Activated CD8-positive, alpha-beta memory T cell treated with anti-CD3 and anti-CD28 coated beads for 36 hours (primary cell): Measurements from ENCODE around the gene LTA. TPM values are rescaled to one million over a fixed set of nuclear protein-coding genes. Genes with fewer than 3 reads are reported as not detected.

Experiments
- CTCF ChIA-PET: fragments of 350-600 bp; sonication (Branson Sonifier 250); formaldehyde crosslinking; loops from one replicate; lab custom pipeline; 2021; ENCODE audit warnings: antibody characterized with exemption; lab: Charles Lee
- POLR2A ChIA-PET: fragments of 350-600 bp; sonication (Branson Sonifier 250); formaldehyde crosslinking; loops from one replicate; lab custom pipeline; 2021; ENCODE audit warnings: antibody characterized with exemption; lab: Charles Lee
- total RNA-seq, 2 experiments: library from RNA; stranded (reverse); gene quantifications; one replicate each; pipeline ENCODE4 v1.2.3, GENCODE V29; 2021

LTA gene
- total RNA-seq, 2 experiments from 2014 or later: 702 to 706 TPM

DNA sequence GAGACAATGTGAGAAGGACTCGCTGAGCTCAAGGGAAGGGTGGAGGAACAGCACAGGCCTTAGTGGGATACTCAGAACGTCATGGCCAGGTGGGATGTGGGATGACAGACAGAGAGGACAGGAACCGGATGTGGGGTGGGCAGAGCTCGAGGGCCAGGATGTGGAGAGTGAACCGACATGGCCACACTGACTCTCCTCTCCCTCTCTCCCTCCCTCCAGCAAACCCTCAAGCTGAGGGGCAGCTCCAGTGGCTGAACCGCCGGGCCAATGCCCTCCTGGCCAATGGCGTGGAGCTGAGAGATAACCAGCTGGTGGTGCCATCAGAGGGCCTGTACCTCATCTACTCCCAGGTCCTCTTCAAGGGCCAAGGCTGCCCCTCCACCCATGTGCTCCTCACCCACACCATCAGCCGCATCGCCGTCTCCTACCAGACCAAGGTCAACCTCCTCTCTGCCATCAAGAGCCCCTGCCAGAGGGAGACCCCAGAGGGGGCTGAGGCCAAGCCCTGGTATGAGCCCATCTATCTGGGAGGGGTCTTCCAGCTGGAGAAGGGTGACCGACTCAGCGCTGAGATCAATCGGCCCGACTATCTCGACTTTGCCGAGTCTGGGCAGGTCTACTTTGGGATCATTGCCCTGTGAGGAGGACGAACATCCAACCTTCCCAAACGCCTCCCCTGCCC is 4.9 kb downstream of the LTA start:
- POLR2A ChIA-PET: interaction anchor here (0.6 to 4.9 kb wide), 9 partner anchors 8 to 45 kb away, joined by 3 to 66 read pairs (median 5); partner anchors contain the start of genes NCR3 and NFKBIL1
- CTCF ChIA-PET: interaction anchor here (0.7 to 12.2 kb wide), 7 partner anchors 9 to 28 kb away, joined by 3 to 300 read pairs (median 9); partner anchors contain the start of genes ATP6V1G2, LST1, NCR3 and NFKBIL1

DNA sequence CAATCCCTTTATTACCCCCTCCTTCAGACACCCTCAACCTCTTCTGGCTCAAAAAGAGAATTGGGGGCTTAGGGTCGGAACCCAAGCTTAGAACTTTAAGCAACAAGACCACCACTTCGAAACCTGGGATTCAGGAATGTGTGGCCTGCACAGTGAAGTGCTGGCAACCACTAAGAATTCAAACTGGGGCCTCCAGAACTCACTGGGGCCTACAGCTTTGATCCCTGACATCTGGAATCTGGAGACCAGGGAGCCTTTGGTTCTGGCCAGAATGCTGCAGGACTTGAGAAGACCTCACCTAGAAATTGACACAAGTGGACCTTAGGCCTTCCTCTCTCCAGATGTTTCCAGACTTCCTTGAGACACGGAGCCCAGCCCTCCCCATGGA is 5.5 kb downstream of the LTA start:
- CTCF ChIA-PET: interaction anchor here (0.6 to 12.2 kb wide), 6 partner anchors 9 to 254 kb away, joined by 3 to 300 read pairs (median 11); partner anchors contain the start of genes ATP6V1G2, LST1, NCR3 and NFKBIL1
- POLR2A ChIA-PET: interaction anchor here (0.6 to 4.9 kb wide), 7 partner anchors 10 to 261 kb away, joined by 3 to 66 read pairs (median 7); partner anchors contain the start of genes NCR3 and NFKBIL1

DNA sequence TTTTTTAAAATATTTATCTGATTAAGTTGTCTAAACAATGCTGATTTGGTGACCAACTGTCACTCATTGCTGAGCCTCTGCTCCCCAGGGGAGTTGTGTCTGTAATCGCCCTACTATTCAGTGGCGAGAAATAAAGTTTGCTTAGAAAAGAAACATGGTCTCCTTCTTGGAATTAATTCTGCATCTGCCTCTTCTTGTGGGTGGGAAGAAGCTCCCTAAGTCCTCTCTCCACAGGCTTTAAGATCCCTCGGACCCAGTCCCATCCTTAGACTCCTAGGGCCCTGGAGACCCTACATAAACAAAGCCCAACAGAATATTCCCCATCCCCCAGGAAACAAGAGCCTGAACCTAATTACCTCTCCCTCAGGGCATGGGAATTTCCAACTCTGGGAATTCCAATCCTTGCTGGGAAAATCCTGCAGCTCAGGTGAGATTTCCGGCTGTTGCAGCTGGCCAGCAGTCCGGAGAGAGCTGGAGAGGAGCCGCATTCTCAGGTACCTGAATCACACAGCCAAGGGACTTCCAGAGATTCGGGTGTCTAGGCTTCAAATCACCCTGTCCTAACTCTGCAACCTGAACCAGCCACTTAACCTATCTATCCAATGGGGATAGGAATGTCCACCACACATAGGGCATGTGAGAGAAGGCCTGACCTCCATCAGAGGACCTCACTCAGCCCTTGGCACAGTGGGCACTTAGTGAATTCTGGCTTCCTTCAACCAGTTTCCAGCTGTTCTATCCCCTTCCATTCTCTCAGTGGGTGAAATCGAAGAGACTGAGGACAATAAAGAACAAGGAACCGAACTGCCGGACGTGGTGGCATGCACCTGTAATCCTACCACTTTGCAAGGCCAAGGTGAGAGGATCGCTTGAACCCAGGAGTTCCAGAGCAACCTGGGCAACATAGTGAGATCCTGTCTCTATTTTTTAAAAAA is 6.4 kb downstream of the LTA start:
- POLR2A ChIA-PET: interaction anchor here (0.6 to 4.9 kb wide), 6 partner anchors 15 to 260 kb away, joined by 3 to 66 read pairs (median 4); partner anchors contain the start of gene NCR3
- CTCF ChIA-PET: interaction anchor here (0.6 to 12.2 kb wide), 10 partner anchors 8 to 253 kb away, joined by 3 to 300 read pairs (median 18); partner anchors contain the start of genes ATP6V1G2, LST1, LTA and NCR3

DNA sequence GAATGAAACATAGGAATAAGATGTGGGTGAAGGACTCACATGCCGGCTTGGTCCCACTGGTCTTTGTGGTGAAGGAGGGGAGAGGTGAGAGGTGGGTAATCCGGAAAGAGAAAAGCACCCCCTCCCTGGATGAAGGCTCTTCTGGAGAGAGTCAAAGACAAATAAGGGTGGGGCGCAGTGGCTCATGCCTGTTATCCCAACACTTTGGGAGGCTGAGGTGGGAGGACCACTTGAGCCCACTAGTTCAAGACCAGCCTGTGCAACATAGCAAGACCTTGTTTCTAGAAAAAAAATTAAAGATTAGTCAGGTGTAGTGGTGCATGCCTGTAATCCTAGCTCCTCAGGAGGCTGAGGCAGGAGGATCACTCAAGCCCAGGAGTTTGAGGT is 7.0 kb downstream of the LTA start:
- ChIA-PET POLR2A (interaction anchor here (1.3 to 2.2 kb wide), 3 partner anchors 8 to 20 kb away, joined by 4 to 6 read pairs (median 5); partner anchors contain the start of gene NCR3), CTCF (interaction anchor here (1.7 to 12.2 kb wide), 6 partner anchors 9 to 37 kb away, joined by 4 to 300 read pairs (median 37); partner anchors contain the start of genes ATP6V1G2, LTA, NCR3 and NFKBIL1)

DNA sequence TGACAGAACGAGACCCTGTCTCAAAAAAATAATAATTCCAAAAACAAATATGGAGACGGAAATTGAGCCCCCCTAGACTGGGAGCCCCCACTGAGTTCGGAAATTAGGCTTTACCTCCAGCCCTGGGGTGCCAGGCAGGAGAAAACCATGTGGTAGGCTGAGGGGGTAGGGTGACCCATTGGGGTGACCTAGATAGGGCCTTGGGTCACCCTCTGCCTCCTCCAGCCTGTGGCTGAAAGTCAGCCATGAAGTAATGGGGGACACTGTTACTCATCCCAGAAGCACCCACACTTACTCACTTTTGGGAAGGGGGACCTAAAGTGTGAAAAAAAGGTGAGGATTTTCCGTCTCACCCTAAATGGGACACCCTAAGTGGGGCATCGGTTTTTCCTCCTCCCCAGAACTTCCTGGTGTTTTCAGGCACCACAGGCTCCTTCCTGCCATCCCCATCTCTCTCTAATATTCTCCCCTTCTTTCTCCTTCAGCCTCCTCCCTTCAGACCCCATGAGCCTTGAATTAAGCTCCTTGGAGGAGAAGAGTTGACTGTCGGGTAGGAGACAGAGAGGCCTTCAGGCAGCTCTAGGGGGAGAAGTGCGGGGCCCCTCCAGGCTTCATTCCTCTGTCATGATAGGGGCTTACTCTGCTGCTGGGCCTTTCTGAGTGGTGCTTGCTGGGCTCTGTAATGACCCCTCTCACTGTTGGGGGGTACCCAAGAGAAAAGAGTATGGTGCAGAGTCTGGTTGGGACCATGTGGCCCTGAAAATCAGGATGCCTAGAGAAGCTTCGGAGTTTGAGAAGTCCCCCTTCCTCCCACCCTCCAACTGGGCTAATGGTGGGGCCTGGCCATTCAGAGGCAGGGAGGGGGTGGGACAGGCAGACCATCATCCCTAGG is 7.7 kb downstream of the LTA start:
- POLR2A ChIA-PET: interaction anchor here (0.9 to 2.2 kb wide), 6 partner anchors 9 to 38 kb away, joined by 3 to 9 read pairs (median 5); partner anchors contain the start of genes DDX39B and NCR3
- CTCF ChIA-PET: interaction anchor here (0.6 to 12.2 kb wide), 11 partner anchors 10 to 240 kb away, joined by 3 to 300 read pairs (median 7); partner anchors contain the start of genes ATP6V1G2, LTA, NCR3 and NFKBIL1

DNA sequence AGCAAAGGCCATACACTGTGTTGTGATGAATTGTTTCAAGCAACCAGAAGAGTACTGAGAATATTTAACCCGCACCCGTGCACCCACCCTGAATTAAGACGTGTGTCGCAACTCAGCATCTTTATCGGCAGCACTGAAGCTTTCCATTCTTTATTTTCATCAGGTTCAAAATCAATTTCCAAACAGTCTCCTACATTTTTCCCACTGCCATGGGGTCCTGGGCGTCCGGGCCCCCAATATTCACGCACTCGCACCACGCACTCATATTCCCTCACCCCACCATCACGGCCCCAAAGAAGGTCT is 8.3 kb downstream of the LTA start:
- ChIA-PET CTCF (interaction anchor here (0.6 to 12.2 kb wide), 11 partner anchors 10 to 240 kb away, joined by 3 to 300 read pairs (median 7); partner anchors contain the start of genes ATP6V1G2, LTA, NCR3 and NFKBIL1), POLR2A (interaction anchor here (0.9 to 2.2 kb wide), 5 partner anchors 10 to 39 kb away, joined by 3 to 9 read pairs (median 5); partner anchors contain the start of genes DDX39B and NCR3)

DNA sequence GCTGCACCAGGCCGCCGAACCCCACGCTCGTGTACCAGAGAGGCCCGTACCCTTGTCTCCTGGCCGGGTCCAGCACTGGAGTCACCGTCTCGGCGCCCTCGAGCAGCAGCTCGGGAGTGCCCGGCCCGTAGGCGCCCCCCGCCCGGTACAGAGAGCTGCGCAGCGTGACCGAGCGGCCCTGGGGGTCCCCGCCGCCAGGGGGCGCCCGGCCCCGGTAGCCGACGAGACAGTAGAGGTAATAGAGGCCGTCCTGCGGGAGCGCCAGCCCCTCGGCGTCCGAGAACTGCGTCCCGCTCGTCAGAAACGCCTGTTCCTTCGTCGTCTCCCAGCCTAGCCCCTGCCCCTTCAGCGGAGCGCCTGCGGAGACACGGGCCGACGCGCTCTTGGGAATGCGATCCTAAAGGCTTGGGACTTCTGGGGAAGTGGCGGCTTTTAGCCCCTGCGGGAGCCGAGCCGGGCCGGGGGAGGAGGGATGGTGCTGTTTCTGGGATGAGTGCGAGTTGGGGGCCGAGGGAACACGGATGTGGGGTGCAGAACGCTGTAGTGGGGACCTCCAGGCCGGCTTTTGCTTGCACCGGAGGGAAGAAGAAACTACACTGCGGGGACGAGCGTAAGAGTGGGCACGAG is 8.8 kb downstream of the LTA start:
- ChIA-PET CTCF (interaction anchor here (0.5 to 12.2 kb wide), 10 partner anchors 11 to 142 kb away, joined by 3 to 300 read pairs (median 8); partner anchors contain the start of genes ATP6V1G2, LTA, MPIG6B and NCR3), POLR2A (interaction anchor here (0.6 to 2.2 kb wide), 5 partner anchors 10 to 39 kb away, joined by 3 to 9 read pairs (median 5); partner anchors contain the start of genes DDX39B and NCR3)

DNA sequence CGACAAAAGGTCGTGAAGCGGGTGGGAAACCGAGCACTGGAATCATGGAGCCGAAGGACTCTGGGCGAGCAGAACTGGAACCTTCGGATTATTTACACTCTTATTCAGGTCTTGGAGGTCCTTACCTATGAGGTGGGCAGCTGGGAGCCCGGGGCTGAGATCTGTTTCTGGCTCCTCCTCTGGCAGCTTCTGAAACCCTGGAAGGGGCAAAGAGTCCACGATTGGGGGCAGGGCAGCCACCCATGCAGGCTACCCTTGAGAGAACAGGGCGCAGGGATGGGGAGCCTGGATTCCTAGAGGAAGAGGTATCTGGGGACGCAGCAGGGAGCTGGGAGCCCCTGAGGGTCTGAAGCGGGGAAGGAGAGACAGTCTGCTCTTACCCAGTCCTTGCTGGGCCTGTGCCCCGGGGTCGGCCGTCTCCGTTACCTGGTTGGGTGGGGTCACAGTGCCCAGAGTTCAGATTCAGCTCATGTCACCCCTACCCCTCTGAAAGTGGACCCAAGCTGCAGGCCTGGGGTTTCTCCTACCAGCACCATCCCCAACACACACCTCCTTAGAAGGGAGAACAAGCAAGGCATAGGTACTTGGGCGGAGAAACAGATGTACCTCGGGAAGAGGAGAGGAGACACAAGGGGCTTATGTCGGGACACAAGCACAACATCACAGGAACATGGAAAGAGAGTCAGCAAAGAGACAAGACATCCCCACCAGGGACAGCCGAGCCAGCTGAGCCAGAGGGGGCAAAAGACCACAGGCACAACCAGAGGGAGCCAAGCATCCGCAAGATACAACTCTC is 9.5 kb downstream of the LTA start:
- CTCF ChIA-PET: interaction anchor here (1.2 to 12.2 kb wide), 7 partner anchors 12 to 34 kb away, joined by 3 to 300 read pairs (median 22); partner anchors contain the start of genes ATP6V1G2, LTA, NCR3 and NFKBIL1
- POLR2A ChIA-PET: interaction anchor here (0.6 to 2.2 kb wide), 7 partner anchors 11 to 40 kb away, joined by 3 to 9 read pairs (median 6); partner anchors contain the start of genes DDX39B, NCR3 and NFKBIL1

DNA sequence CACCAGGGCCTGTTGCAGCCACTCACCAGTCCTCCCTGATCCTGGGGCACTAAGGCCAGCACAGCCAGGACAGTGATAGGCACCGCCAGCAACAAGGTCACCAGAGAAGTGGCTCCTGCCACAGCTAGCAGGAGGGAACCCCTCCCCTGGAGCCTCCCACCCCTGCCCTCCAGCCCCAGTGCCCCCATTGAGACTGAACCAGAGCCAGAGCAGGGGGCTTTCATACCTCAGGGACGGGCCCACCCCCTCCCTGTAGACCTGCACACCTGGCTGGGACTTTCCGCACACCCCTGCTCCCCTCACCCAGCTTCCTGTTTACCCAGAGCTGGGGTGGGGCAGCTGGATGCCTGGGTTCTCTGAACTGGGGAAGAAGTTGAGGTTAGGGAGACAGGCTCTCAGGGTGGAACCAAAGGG is 10.1 kb downstream of the LTA start, which contains the start of gene LTB:
TSS of gene LTB (minus strand) at position 195 of the 414 bp plus-strand sequence. CDS start at position 188, 7 bp downstream.
- CTCF ChIA-PET: interaction anchor here (1.2 to 12.2 kb wide), 7 partner anchors 8 to 41 kb away, joined by 3 to 300 read pairs (median 7); partner anchors contain the start of genes ATP6V1G2, DDX39B, LTA and NCR3

DNA sequence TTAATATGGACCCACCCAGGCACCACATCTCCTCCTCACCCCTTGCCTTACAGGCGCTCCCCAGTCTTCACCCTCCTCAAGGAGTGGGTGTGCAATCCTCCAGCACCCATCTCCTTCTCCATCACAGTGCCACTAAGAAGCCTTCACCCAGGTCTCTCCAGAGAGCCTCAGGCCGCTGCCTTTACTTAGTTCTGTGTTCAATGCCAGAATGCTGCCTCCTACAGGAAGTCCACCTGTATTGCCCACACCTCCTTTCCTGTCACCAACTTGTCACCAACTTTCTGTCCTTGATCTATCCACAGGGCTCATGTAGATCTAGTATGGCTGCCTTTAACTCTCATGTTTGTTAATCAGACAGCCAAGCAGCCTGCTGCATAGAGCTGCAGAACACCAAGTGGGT is 13.4 kb downstream of the LTA start:
- ChIA-PET POLR2A (interaction anchor here (1.0 to 3.2 kb wide), 3 partner anchors 9 to 26 kb away, joined by 3 to 18 read pairs (median 3); partner anchors contain the start of gene TNF), CTCF (interaction anchor here (1.0 to 12.2 kb wide), 7 partner anchors 8 to 771 kb away, joined by 3 to 300 read pairs (median 9); partner anchors contain the start of genes ATP6V1G2, DDX39B, NCR3 and NFKBIL1)

More for the DNA sequence above, 10.1 kb downstream of the LTA start, which contains the start of gene LTB:
- POLR2A ChIA-PET: interaction anchor here (0.6 to 2.1 kb wide), 5 partner anchors 11 to 41 kb away, joined by 3 to 9 read pairs (median 5); partner anchors contain the start of genes DDX39B, NCR3 and NFKBIL1

DNA sequence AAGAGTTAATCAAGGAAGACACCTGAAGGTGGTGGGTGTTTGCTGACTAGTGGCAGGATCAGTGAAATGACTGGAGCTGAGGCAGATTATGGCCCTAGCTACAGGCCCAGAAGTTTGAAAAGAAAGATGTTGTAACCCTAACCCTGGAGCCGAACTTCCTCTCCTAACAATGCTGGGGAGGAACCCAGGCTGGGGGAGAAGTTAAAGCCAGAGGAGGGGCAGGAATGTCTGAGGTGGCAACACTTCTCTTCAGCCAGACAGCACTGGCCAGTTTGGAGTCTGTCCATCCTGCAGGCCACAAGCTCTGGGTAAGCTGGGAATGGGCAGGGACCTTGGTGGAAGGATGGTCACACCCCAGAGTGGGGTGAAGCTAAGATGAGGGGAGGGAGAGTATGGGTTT is 13.9 kb downstream of the LTA start, which contains the start of gene LST1:
TSS of gene LST1 (plus strand) at position 270 of the 400 bp plus-strand sequence. CDS start 1,023 bp downstream, outside the sequence.
- CTCF ChIA-PET: interaction anchor here (0.9 to 12.2 kb wide), 8 partner anchors 8 to 771 kb away, joined by 3 to 300 read pairs (median 9); partner anchors contain the start of genes ATP6V1G2, DDX39B, NCR3 and NFKBIL1
- POLR2A ChIA-PET: interaction anchor here (1.1 to 3.2 kb wide), 2 partner anchors 11 to 27 kb away, joined by 3 to 18 read pairs; partner anchors contain the start of gene TNF

DNA sequence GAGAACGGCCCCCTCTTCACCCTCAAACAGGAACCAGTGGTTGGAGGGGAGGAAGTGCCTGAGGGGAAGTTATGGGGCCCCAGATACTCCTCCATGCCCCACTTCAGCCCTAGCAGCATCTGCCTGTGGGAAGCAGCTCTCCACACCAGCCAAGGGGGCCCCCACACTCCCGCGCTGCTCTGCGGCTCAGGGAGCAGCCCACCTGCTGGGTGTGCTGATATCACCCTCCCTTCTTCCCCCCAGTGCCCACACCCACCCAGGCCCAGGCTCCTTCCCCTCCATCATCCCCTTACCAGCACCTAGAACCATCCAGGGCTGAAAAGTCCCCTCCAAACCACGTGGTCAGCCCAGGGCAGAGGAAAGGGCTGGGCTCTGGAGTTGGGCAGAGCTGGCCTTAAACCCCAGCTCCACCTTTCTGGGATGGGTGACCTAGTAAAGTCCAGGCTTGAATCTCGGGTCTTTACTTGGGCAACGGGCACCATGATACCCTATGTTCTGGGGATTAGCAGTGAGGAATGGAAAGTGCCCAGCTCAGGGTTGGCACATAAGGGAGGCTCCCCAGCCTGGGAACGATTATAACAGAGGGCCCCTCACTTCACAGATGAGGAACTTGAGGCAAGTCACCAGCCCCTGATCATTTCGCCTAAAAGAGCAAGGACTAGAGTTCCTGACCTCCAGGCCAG is 14.7 kb downstream of the LTA start:
- CTCF ChIA-PET: interaction anchor here (0.7 to 12.2 kb wide), 8 partner anchors 7 to 183 kb away, joined by 3 to 300 read pairs (median 8); partner anchors contain the start of genes ATP6V1G2, NCR3, NFKBIL1 and TNF
- POLR2A ChIA-PET: interaction anchor here (1.1 to 3.2 kb wide), 2 partner anchors 12 to 28 kb away, joined by 3 to 18 read pairs; partner anchors contain the start of gene TNF

DNA sequence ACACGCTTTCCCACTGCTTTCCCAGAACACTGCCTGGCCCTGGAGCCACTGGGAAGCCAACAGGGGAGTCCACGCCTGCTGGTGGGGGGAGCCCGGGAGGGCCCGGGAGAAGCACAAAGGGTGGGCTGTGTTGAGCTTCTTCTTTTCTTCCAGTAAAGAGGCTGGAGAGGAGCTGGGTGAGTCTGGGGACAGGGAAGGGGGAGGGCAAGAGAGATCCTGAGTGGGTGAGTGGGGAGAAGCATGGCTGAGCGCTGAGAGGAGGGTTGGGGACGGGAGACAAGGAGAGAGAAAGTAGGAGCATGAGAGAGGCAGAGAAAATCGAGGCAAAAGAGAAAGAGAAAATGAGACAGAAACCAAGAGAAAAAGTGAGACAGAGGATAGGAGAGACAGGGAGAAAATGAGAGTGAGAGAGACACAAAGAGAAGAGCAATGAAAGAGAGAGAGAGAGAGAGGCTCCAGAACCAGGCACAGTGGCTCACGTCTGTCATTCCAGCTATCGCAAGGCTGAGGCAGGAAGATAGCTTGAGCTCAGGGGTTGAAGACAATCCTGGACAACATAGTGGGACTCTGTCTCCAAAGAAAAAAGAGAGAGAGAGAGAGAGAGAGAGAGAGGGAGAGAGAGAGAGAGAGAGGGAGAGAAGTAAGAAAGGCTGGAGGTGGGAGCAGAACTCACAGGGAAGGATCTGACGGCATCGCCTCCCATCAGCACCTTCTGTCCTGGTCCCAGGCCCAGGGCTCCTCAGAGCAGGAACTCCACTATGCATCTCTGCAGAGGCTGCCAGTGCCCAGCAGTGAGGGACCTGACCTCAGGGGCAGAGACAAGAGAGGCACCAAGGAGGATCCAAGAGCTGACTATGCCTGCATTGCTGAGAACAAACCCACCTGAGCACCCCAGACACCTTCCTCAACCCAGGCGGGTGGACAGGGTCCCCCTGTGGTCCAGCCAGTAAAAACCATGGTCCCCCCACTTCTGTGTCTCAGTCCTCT is 16.0 kb downstream of the LTA start:
- POLR2A ChIA-PET: interaction anchor here (0.5 to 3.2 kb wide), 3 partner anchors 11 to 447 kb away, joined by 4 to 18 read pairs (median 5); partner anchors contain the start of gene TNF
- CTCF ChIA-PET: interaction anchor here (0.7 to 12.2 kb wide), 11 partner anchors 6 to 40 kb away, joined by 3 to 300 read pairs (median 8); partner anchors contain the start of genes ATP6V1G2, LST1, LTB and NCR3
